Neural crest cell (in vitro differentiated cells): Measurements from ENCODE around the gene CAPN5. TPM values are rescaled to one million over a fixed set of nuclear protein-coding genes. Genes with fewer than 3 reads are reported as not detected.

Experiments used
- DNase-seq: peaks from one replicate; pipeline ENCODE4 v3.0.0; 2021; ENCODE audit warnings: low read depth, mixed read lengths, low spot score
- H3K27ac Mint-ChIP-seq: one replicate; pipeline ENCODE4 v1.8.0; 2021; ENCODE audit warnings: mild to moderate bottlenecking, mixed read lengths; ENCODE audit not compliant: unreplicated experiment
- H3K27me3 Mint-ChIP-seq: 2 replicates; pipeline ENCODE4 v1.8.0; 2021; ENCODE audit warnings: low read depth, mild to moderate bottlenecking, mixed read lengths
- H3K36me3 Mint-ChIP-seq: 2 replicates; pipeline ENCODE4 v1.8.0; 2021; ENCODE audit warnings: low read depth, mild to moderate bottlenecking, mixed read lengths
- H3K4me1 Mint-ChIP-seq: 2 replicates; pipeline ENCODE4 v1.8.0; 2021; ENCODE audit warnings: mixed read lengths
- H3K4me3 Mint-ChIP-seq: one replicate; pipeline ENCODE4 v1.8.0; 2021; ENCODE audit warnings: mild to moderate bottlenecking, mixed read lengths
- H3K9me3 Mint-ChIP-seq: 2 replicates; pipeline ENCODE4 v1.8.0; 2021; ENCODE audit warnings: mixed read lengths
- CTCF ChIP-seq: fragments of 200-600 bp; sonication (generic); conservative IDR thresholded peaks from 2 replicates; pipeline ENCODE4 v1.5.0; 2021; ENCODE audit warnings: antibody characterized with exemption, mild to moderate bottlenecking
- total RNA-seq: library from RNA; stranded (reverse); gene quantifications from 2 replicates; pipeline ENCODE4 v1.2.1, GENCODE V29; 2021

Gene CAPN5
- total RNA-seq, 1 donor from 2014 or later = 25.8 TPM

- H3K4me1 Mint-ChIP-seq = peaks cover 14% of the 10 kb centered on the region
- no peak for DNase-seq
- H3K4me3 Mint-ChIP-seq = no peak overlapping the region
- H3K27me3 Mint-ChIP-seq = peaks cover 4% of the 10 kb centered on the region
- H3K36me3 Mint-ChIP-seq = no peaks in the 10 kb centered on the region
- H3K9me3 Mint-ChIP-seq = peaks cover 2% of the 10 kb centered on the region
- no peak overlapping the region for H3K27ac Mint-ChIP-seq
- TF ChIP-seq CTCF = no peak
Measured at GRCh38 chr11:77051511-77051910, 15.3 kb upstream of the CAPN5 start.

DNA sequence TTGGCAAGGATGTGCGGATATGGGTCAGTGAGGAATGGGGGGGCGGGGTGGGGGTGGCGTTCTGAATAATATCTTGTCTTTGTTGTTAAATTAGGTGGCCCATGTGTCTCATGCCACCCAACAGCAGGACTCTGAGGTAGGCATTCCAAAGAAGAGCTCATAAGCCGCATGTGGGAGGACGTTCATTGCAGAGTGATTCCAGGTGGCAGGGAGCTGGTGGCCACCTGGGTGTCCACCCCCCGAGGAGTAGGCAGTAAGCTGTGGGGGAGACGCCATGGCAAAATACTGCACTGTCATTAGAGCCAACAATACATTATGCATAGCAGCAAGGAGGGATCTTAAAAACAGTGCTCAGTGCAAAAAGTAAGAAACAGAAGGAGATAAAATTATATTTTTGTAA, 14.3 kb upstream of the CAPN5 start:
- Mint-ChIP-seq H3K27me3 (no peaks in the 10 kb centered on the region), H3K4me3 (no peak overlapping the region), H3K9me3 (peaks cover 4% of the 10 kb centered on the region), H3K4me1 (peaks cover 9% of the 10 kb centered on the region), H3K27ac (no peak overlapping the region), H3K36me3 (no peaks in the 10 kb centered on the region)
- no peak for DNase-seq
- TF ChIP-seq CTCF = no peak

GRCh38 chr11:77053217-77054015, 13.4 kb upstream of the CAPN5 start:
- H3K27me3 Mint-ChIP-seq = no peaks in the 10 kb centered on the region
- peaks cover 4% of the 10 kb centered on the region for H3K9me3 Mint-ChIP-seq
- H3K27ac Mint-ChIP-seq = no peak overlapping the region
- H3K4me1 Mint-ChIP-seq = peaks cover 9% of the 10 kb centered on the region
- H3K4me3 Mint-ChIP-seq = no peak overlapping the region
- no peaks in the 10 kb centered on the region for H3K36me3 Mint-ChIP-seq
- no peak for TF ChIP-seq CTCF
- DNase-seq = no peak

GRCh38 chr11:77054084-77054483, 12.7 kb upstream of the CAPN5 start:
- TF ChIP-seq CTCF = no peak
- Mint-ChIP-seq H3K4me1 (peaks cover 9% of the 10 kb centered on the region), H3K27me3 (no peaks in the 10 kb centered on the region), H3K27ac (no peak overlapping the region), H3K9me3 (peaks cover 4% of the 10 kb centered on the region), H3K4me3 (no peak overlapping the region), H3K36me3 (no peaks in the 10 kb centered on the region)
- DNase-seq = no peak

DNA sequence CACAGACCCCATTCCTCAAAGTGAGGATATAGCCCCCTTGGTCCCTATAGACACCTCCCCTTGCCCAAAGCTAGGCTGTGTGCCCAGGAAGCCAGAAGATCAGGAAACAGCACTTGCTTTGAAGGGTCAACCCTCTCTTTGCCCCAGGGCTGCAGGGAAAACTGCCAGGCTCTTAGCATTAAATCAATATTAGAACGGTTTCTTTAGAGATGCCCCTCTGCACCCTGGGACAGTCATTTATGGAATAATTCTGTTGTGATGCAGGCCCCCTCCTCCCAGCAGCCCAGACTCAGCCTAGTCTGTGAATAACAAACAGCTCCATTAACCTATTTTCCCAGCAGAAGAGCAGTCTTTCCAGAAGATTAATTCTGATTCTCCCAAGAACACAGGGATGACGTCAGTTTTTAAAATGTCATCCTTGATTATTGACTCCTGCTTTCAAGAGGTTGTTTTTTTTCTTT, 11.6 kb upstream of the CAPN5 start:
- no peak for TF ChIP-seq CTCF
- peaks cover 3% of the 10 kb centered on the region for H3K27me3 Mint-ChIP-seq
- peaks cover 9% of the 10 kb centered on the region for H3K4me1 Mint-ChIP-seq
- no peak for DNase-seq
- peaks cover 4% of the 10 kb centered on the region for H3K9me3 Mint-ChIP-seq
- no peak overlapping the region for H3K27ac Mint-ChIP-seq
- no peak overlapping the region for H3K4me3 Mint-ChIP-seq
- no peaks in the 10 kb centered on the region for H3K36me3 Mint-ChIP-seq
